IPS-18a (cell line): ENCODE data around the gene FEV.

Experiments used
- H3K27ac ChIP-seq: one replicate; pipeline ENCODE4 v1.5.1; 2013; ENCODE audit warnings: low read length
- H3K27me3 ChIP-seq: one replicate; pipeline ENCODE4 v1.6.1; 2013; ENCODE audit warnings: mild to moderate bottlenecking, low read length; ENCODE audit not compliant: control insufficient read depth, insufficient read depth
- H3K36me3 ChIP-seq: one replicate; pipeline ENCODE4 v1.6.1; 2013; ENCODE audit warnings: low read depth, low read length; ENCODE audit not compliant: control insufficient read depth
- H3K4me1 ChIP-seq: one replicate; pipeline ENCODE4 v1.6.1; 2013; ENCODE audit warnings: low read depth, low read length; ENCODE audit not compliant: control insufficient read depth
- H3K4me3 ChIP-seq: one replicate; pipeline ENCODE4 v1.5.1; 2013; ENCODE audit warnings: low read length
- H3K9ac ChIP-seq: one replicate; pipeline ENCODE4 v1.6.1; 2013; ENCODE audit warnings: mild to moderate bottlenecking, low read length, moderate library complexity
- H3K9me3 ChIP-seq: one replicate; pipeline ENCODE4 v1.6.1; 2013; ENCODE audit warnings: low read depth, low read length; ENCODE audit not compliant: control insufficient read depth

Gene FEV

GRCh38 chr2:218988650-218989049 is 3.7 kb upstream of the FEV start:
- peaks cover 100% of the 10 kb centered on the region for H3K27me3 ChIP-seq
- H3K36me3 ChIP-seq, result no peaks in the 10 kb centered on the region
- H3K27ac ChIP-seq, result no peak overlapping the region
- no peak overlapping the region for H3K4me3 ChIP-seq
- H3K4me1 ChIP-seq, result no peaks in the 10 kb centered on the region
- no peaks in the 10 kb centered on the region for H3K9me3 ChIP-seq
- H3K9ac ChIP-seq, result no peak overlapping the region

DNA sequence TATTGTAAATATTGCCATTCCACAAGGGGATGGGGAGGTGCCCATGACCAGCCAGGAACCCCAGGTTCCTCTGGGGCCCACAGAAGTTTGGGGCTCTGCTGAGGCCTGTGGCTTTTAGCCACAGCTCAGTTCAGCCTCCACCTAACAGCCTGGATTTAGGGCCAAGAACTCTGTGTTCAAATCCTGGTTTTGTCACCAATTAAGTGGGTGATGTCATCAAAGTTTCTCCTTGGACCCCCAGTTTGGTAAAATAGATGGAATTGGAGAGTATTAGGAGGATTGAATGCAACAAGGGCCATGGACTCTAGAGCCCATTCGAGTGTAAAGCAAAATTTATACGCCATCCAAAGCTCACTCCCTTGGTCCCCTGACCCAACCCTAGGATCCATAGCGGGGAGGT is 3.2 kb upstream of the FEV start:
- peaks cover 100% of the 10 kb centered on the region for H3K27me3 ChIP-seq
- no peak overlapping the region for H3K4me3 ChIP-seq
- no peaks in the 10 kb centered on the region for H3K4me1 ChIP-seq
- no peak overlapping the region for H3K27ac ChIP-seq
- no peaks in the 10 kb centered on the region for H3K9me3 ChIP-seq
- H3K36me3 ChIP-seq, result no peaks in the 10 kb centered on the region
- H3K9ac ChIP-seq, result no peak overlapping the region

DNA sequence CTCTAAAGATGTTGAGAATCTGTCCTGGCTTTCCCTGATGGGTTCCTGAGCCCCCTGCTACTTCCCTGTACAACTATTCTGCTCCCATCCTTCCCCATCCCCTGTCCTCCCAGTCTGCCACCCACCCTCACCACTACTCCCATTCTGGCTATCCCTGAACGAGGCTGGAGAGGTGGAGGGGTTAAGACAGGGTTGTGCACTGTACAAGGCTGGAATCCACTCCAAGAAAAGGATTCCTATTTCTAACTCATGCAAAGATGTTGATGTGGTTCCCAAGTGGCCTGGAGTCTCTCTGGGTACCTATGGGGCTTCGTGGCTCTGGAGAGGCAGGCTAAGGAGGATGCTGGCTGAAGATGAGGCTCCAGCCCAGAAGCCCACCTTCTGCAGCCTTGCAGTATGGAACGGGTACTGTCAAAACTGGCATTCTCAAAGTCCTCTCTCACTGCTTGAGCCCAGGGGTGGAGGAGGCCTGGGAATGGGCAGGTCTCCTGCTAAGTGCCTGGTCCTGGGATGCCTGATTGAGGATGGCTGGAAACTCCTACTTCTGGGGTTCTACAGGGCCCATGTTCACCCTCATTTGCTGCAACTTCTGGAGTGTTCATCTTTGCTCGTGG is 1.3 kb upstream of the FEV start:
- H3K9me3 ChIP-seq, result no peaks in the 10 kb centered on the region
- H3K27me3 ChIP-seq, result peaks cover 100% of the 10 kb centered on the region
- no peaks in the 10 kb centered on the region for H3K36me3 ChIP-seq
- peaks cover 4% of the 10 kb centered on the region for H3K4me1 ChIP-seq
- H3K27ac ChIP-seq, result no peak overlapping the region
- H3K4me3 ChIP-seq, result no peak overlapping the region
- H3K9ac ChIP-seq, result no peak overlapping the region

DNA sequence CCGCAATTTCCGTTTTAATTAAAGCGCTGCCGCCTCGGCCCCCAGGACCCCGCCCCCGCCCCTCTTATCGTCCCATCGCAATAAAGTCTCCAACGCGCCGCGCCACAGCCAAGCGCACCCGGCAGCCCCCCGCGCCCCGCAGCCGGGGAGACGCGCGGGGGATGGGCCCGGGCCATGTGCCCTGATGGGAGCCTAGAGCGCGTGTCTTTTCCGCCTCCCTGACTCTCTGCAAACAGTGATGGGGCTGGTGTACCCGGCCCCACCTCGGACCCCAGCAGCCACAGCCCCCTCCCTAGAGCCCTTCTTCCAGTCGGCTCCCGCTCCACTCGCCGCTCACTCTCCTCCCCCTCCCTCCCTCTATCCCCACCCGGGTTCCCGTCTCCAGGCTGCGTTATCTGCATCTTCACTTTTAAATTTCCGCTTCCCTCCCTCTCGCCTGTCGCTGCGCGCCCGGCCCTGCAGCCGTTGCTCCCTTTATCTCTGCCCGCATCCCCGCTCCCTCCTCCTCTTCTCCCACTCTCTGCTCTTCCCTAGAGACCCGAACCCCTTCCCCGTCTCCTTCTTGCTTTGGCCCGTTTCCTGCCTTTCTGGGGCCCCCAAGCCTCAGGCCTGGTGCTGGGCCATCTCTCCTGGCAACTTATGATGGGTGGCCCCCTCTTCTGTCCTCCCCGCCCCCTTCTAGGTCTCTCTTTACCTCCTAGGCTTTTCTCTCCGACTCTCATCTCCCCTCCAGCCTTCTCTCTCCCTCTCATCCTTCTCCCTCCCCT is 524 bp upstream of the FEV start:
- Histone ChIP-seq H3K9ac (no peak overlapping the region), H3K27ac (no peak overlapping the region), H3K27me3 (peaks cover 100% of the 10 kb centered on the region), H3K4me1 (peaks cover 4% of the 10 kb centered on the region), H3K36me3 (no peaks in the 10 kb centered on the region), H3K9me3 (no peaks in the 10 kb centered on the region), H3K4me3 (peak overlapping the region; percentile 42)

DNA sequence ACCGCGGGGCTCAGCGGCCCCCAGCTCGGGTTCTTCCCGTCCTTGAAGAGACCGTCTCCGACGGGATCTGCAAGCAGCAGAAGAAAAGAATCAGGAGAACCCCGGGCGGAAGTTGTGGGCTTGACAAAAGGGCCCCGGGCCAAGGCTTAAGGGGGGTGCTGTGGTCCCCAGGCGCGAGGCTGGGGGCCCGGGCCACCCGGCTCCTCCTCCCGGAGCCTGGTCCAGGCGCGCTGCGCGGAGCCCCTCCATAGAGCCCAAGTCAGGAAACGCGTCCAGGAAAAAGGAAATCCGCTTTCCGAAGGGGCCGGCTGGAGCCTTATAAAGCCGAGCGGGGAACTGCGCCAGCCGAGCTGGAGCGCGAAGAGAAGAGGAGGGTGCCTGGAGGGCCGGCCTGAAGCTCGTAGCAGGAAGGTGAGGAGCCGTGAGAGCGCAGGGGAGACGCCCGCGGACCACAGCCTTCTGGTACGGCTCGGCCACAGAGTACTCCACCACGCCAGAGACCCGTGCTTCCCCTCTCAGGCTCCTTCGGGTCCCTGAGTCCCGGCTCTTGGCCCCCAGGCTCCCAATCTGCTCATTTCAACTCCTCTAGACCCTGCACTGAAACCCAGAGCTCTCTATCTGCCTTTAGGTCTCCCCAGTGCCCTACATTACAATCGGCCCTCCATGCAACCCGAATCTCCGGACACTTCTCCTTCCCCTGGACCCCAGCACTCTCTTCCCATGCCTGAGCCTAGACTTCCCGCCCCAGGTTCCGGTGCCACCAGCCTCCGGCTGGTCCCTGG is 554 bp downstream of the FEV start:
- Histone ChIP-seq H3K9ac (no peak overlapping the region), H3K27me3 (peaks cover 100% of the 10 kb centered on the region), H3K27ac (no peak overlapping the region), H3K4me3 (peak overlapping the region; percentile 42), H3K4me1 (peaks cover 4% of the 10 kb centered on the region), H3K36me3 (no peaks in the 10 kb centered on the region), H3K9me3 (no peaks in the 10 kb centered on the region)

DNA sequence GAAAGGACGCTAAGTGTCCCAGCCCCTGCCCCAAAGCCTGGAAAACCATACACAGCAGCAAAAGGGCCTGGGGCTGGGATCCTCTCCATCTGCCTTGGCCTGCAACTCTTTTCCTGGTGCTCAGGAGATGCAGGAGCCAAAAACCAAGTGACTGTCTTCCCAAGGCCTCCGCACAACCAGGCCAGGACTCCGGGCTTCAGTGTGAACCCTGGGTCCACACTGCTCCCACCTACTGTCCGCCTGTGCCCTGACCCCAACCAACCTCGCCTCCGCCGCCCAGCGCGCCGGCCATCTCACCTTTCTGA is 1.1 kb downstream of the FEV start:
- no peak overlapping the region for H3K9ac ChIP-seq
- no peak overlapping the region for H3K4me3 ChIP-seq
- H3K9me3 ChIP-seq, result no peaks in the 10 kb centered on the region
- peaks cover 100% of the 10 kb centered on the region for H3K27me3 ChIP-seq
- H3K36me3 ChIP-seq, result no peaks in the 10 kb centered on the region
- H3K4me1 ChIP-seq, result peaks cover 4% of the 10 kb centered on the region
- H3K27ac ChIP-seq, result no peak overlapping the region

GRCh38 chr2:218983263-218983933 is 1.6 kb downstream of the FEV start:
- Histone ChIP-seq H3K27ac (no peak overlapping the region), H3K27me3 (peaks cover 100% of the 10 kb centered on the region), H3K9ac (no peak overlapping the region), H3K9me3 (no peaks in the 10 kb centered on the region), H3K36me3 (no peaks in the 10 kb centered on the region), H3K4me1 (peaks cover 4% of the 10 kb centered on the region), H3K4me3 (no peak overlapping the region)

DNA sequence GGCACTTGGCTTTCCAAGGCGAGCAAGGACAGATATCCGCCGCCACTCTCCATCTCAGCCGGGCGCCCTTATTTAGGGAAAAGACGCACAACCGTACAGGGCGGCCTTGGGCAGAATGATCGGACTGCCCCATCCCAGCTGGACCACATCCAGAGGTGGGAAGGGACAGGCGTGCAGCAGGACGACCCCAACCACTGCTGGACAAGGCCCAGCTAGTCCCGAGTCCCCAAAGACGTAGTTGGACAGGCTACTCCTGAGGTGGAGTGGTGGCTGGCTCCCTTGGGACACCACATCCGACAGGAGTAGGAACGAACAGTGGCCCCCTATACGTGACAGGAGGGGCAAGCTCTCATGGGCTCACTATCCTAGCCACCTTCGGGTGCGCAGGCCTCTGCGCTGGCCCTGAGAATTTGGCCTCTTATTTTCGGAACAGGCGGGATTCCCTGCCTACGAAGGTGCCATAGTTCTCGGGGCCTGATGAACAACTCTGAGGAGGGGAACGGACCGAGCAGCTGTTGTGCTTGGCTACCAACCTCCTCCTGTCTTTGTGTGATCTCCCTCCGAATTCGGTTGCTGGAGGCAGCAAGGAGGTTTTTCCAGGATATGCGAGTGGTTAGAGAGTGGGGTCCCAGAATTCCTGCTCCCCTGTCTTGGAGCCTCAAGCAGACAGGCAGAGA is 2.3 kb downstream of the FEV start:
- Histone ChIP-seq H3K36me3 (no peaks in the 10 kb centered on the region), H3K9me3 (no peaks in the 10 kb centered on the region), H3K4me1 (peaks cover 4% of the 10 kb centered on the region), H3K9ac (no peak overlapping the region), H3K4me3 (no peak overlapping the region), H3K27me3 (peaks cover 100% of the 10 kb centered on the region), H3K27ac (no peak overlapping the region)

DNA sequence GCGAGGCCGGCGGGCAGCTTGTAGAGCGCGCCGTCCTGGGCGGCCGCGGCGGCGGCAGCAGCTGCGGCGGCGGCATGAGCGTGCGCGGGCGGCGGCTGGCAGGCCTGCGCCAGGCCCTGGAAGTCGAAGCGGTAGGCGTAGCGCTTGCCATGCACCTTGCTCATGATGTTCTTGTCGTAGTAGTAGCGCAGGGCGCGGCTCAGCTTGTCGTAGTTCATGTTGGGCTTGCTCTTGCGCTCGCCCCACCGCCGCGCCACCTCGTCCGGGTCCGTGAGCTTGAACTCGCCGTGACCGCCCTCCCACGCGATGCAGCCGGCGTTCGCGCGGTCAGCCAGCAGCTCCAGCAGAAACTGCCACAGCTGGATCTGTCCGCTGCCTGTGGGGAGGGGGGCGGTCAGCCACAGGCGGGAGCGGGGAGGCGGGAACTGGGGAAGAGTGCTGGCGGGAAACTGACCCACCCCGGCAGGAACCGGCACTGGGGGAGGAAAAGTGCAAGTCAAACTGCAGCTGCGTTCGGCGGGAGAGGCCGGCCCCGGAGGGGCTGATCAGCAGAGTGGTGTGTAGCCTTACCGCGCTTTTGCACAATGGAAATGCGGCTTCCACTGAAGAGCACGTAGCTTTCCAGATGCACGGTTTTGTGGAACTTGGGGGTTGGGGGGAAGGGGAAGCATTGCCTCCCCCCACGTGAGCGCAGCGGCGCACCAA is 3.0 kb downstream of the FEV start:
- H3K9me3 ChIP-seq, result no peaks in the 10 kb centered on the region
- H3K4me3 ChIP-seq, result peak overlapping the region; percentile 18
- no peaks in the 10 kb centered on the region for H3K36me3 ChIP-seq
- peaks cover 100% of the 10 kb centered on the region for H3K27me3 ChIP-seq
- H3K4me1 ChIP-seq, result peaks cover 4% of the 10 kb centered on the region
- no peak overlapping the region for H3K27ac ChIP-seq
- no peak overlapping the region for H3K9ac ChIP-seq

- Histone ChIP-seq H3K4me3 (no peak overlapping the region), H3K27me3 (peaks cover 100% of the 10 kb centered on the region), H3K4me1 (peaks cover 4% of the 10 kb centered on the region)
Measured at GRCh38 chr2:218981390-218981880, 3.5 kb downstream of the FEV start.

More at GRCh38 chr2:218981390-218981880, 3.5 kb downstream of the FEV start:
- Histone ChIP-seq H3K27ac (no peak overlapping the region), H3K9ac (no peak overlapping the region), H3K9me3 (no peaks in the 10 kb centered on the region), H3K36me3 (no peaks in the 10 kb centered on the region)
